Testis (tissue), 3 donors: ENCODE results near the gene HDAC7. TPM values are rescaled to one million over a fixed set of nuclear protein-coding genes. Genes with fewer than 3 reads are reported as not detected.

Experiments
- DNase-seq: peaks from one replicate; pipeline ENCODE4 v3.0.0-alpha.2; 2019
- H3K27ac ChIP-seq, 2 donors: fragments of 200-600 bp; sonication (generic); one replicate each; pipeline ENCODE4 v1.5.1; 2019
- H3K27me3 ChIP-seq: fragments of 200-600 bp; sonication (generic); one replicate; pipeline ENCODE4 v1.5.1; 2019
- H3K36me3 ChIP-seq: fragments of 200-600 bp; sonication (generic); one replicate; pipeline ENCODE4 v1.5.1; 2017; ENCODE audit warnings: low read depth; ENCODE audit errors: missing control alignments
- H3K4me1 ChIP-seq: fragments of 200-600 bp; sonication (generic); one replicate; pipeline ENCODE4 v1.5.1; 2019
- H3K4me3 ChIP-seq, 2 donors: fragments of 200-600 bp; sonication (generic); one replicate each; pipeline ENCODE4 v1.5.1; 2017 to 2019
- H3K9me3 ChIP-seq: fragments of 200-600 bp; sonication (generic); one replicate; pipeline ENCODE4 v1.5.1; 2017
- CTCF ChIP-seq, 3 experiments: fragments of 450-650 bp in 2 of 3; fragments of 200-600 bp in 1 of 3; sonication (generic) in 1 of 3; IDR thresholded peaks; one replicate each; pipeline ENCODE4 v1.5.1; 2016 to 2019; ENCODE audit warnings: antibody characterized with exemption in 3 of 3, mild to moderate bottlenecking in 2 of 3, moderate library complexity in 1 of 3
- POLR2A ChIP-seq: fragments of 450-650 bp; IDR thresholded peaks from one replicate; pipeline ENCODE4 v1.6.1; 2017; ENCODE audit warnings: antibody characterized with exemption, mild to moderate bottlenecking, moderate library complexity
- WGBS, 2 donors: methylation state at CpG; one replicate each; pipeline ENCODE4 v1.1.5; 2018; 5-methylcytosine and 5-hydroxymethylcytosine counted together
- intact Hi-C: fragments of 100-400 bp; cut with DNase I; formaldehyde crosslinking; loops from one replicate; pipeline ENCODE4 v1.15.1; 2023; ENCODE audit warnings: low total_unique reads
- polyA plus RNA-seq: library from polyadenylated mRNA; stranded (reverse); fragments of 350-450 nt; fragmentation: Illumina TruSeq; extraction: RNeasy Lipid Tissue Mini Kit (QIAGEN cat#74804); gene quantifications from one replicate; pipeline ENCODE4 v1.2.3, GENCODE V29; 2014; ENCODE audit warnings: low read depth, low replicate concordance; ENCODE audit not compliant: insufficient read depth
- total RNA-seq, 2 donors: library from RNA; depleted of rRNA; stranded (reverse); fragments of >200 nt; gene quantifications; one replicate each; pipeline ENCODE4 v1.2.3, GENCODE V29; 2016

HDAC7 gene
- total and polyA plus RNA-seq, 3 donors from 2014 or later: 28.2 to 70.0 (median 39.9) TPM

GRCh38 chr12:47752552-47752951 is 67.2 kb downstream of the HDAC7 start:
- Histone ChIP-seq H3K27me3 (no peaks in the 10 kb centered on the region), H3K9me3 (no peaks in the 10 kb centered on the region), H3K27ac (peak overlapping the region; percentile 10 to 63), H3K4me3 (no peak overlapping the region), H3K4me1 (peaks cover 33% of the 10 kb centered on the region), H3K36me3 (no peaks in the 10 kb centered on the region)
- no peak for TF ChIP-seq CTCF (IDR thresholded peaks at IDR 0.05)
- intact Hi-C loops: no loop called here
- no peak for DNase-seq
- 59 to 75% methylated on average over 7 of the region's 7 CpGs for WGBS, 2 donors

- WGBS, 2 donors: 88 to 90% methylated on average over 2 to 4 of the region's 4 CpGs
These were observed 67.6 kb downstream of the HDAC7 start for GRCh38 chr12:47752121-47752520.

GRCh38 chr12:47751561-47751960 is 68.1 kb downstream of the HDAC7 start:
- no peak for TF ChIP-seq CTCF (IDR thresholded peaks at IDR 0.05)
- no peak for TF ChIP-seq POLR2A
- Histone ChIP-seq H3K9me3 (no peaks in the 10 kb centered on the region), H3K27ac (no peak overlapping the region), H3K36me3 (no peaks in the 10 kb centered on the region), H3K4me1 (peaks cover 29% of the 10 kb centered on the region), H3K4me3 (no peak overlapping the region), H3K27me3 (no peaks in the 10 kb centered on the region)
- no peak for DNase-seq
- intact Hi-C loops: no loop called here
- WGBS, 2 donors: 80 to 83% methylated on average over 7 to 8 of the region's 9 CpGs

More at GRCh38 chr12:47752121-47752520, 67.6 kb downstream of the HDAC7 start:
- Histone ChIP-seq H3K9me3 (no peaks in the 10 kb centered on the region), H3K4me3 (no peak overlapping the region), H3K4me1 (peaks cover 29% of the 10 kb centered on the region), H3K36me3 (no peaks in the 10 kb centered on the region), H3K27me3 (no peaks in the 10 kb centered on the region), H3K27ac (no peak overlapping the region)
- TF ChIP-seq CTCF (IDR thresholded peaks at IDR 0.05): no peak
- no peak for TF ChIP-seq POLR2A
- no peak for DNase-seq
- intact Hi-C loops: no loop called here

- 78 to 88% methylated on average over 4 to 19 of the region's 19 CpGs for WGBS, 2 donors
These were observed 68.7 kb downstream of the HDAC7 start for GRCh38 chr12:47750916-47751470.

More at GRCh38 chr12:47750916-47751470, 68.7 kb downstream of the HDAC7 start:
- intact Hi-C loops: no loop called here
- DNase-seq: no peak
- no peaks in the 10 kb centered on the region for H3K36me3 ChIP-seq
- no peak overlapping the region for H3K27ac ChIP-seq
- H3K4me1 ChIP-seq: peaks cover 29% of the 10 kb centered on the region
- H3K4me3 ChIP-seq: no peak overlapping the region
- H3K9me3 ChIP-seq: no peaks in the 10 kb centered on the region
- TF ChIP-seq CTCF (IDR thresholded peaks at IDR 0.05): no peak
- no peak for TF ChIP-seq POLR2A
- H3K27me3 ChIP-seq: no peaks in the 10 kb centered on the region
